HG03432 (cell line): ENCODE data around the gene RNF112.
"Not testable (repeated sequence)": the region's sequence is repeated elsewhere in the genome, so short reads cannot be mapped to it uniquely, and the experiment has no call there.

Experiments
- ATAC-seq: cut with Tn5 transposase; IDR thresholded peaks from one replicate; pipeline ENCODE4 v1.9.1; 2021; ENCODE audit warnings: mild to moderate bottlenecking, moderate library complexity; ENCODE audit not compliant: unreplicated experiment

RNF112 gene

GRCh38 chr17:19443148-19443547, 32.1 kb downstream of the RNF112 start:
- no peak for ATAC-seq

- no peak for ATAC-seq
Measured at GRCh38 chr17:19445105-19445504, 34.1 kb downstream of the RNF112 start.

- not testable (repeated sequence) for ATAC-seq
Measured at GRCh38 chr17:19446577-19446976, 35.5 kb downstream of the RNF112 start.

- ATAC-seq = no peak
Measured at GRCh38 chr17:19447085-19447583, 36.1 kb downstream of the RNF112 start.

- no peak for ATAC-seq
Measured at GRCh38 chr17:19448341-19449268, 37.6 kb downstream of the RNF112 start.

- ATAC-seq = no peak
Measured at GRCh38 chr17:19449656-19450055, 38.6 kb downstream of the RNF112 start.

- no peak for ATAC-seq
Measured at GRCh38 chr17:19453296-19453695, 42.3 kb downstream of the RNF112 start.

GRCh38 chr17:19454074-19454473, 43.0 kb downstream of the RNF112 start:
- ATAC-seq = no peak

- no peak for ATAC-seq
Measured at GRCh38 chr17:19456016-19456927, 45.2 kb downstream of the RNF112 start.

- no peak for ATAC-seq
Measured at GRCh38 chr17:19457046-19457445, 46.0 kb downstream of the RNF112 start.

GRCh38 chr17:19457830-19458271, 46.8 kb downstream of the RNF112 start:
- ATAC-seq = no peak

- not testable (repeated sequence) for ATAC-seq
Measured at GRCh38 chr17:19458481-19458880, 47.4 kb downstream of the RNF112 start.

- not testable (repeated sequence) for ATAC-seq
Measured at GRCh38 chr17:19459018-19459655, 48.1 kb downstream of the RNF112 start.

- ATAC-seq = no peak
Measured at GRCh38 chr17:19460700-19461099, 49.7 kb downstream of the RNF112 start.

- ATAC-seq = no peak
Measured at GRCh38 chr17:19461116-19461515, 50.1 kb downstream of the RNF112 start.

GRCh38 chr17:19461681-19462080, 50.6 kb downstream of the RNF112 start:
- ATAC-seq = no peak

- not testable (repeated sequence) for ATAC-seq
Measured at GRCh38 chr17:19462456-19463035, 51.5 kb downstream of the RNF112 start.

GRCh38 chr17:19464031-19465026, 53.3 kb downstream of the RNF112 start:
- ATAC-seq = no peak
